ENCODE measurements around the gene CCT5.
"Not testable (repeated sequence)": the region's sequence is repeated elsewhere in the genome, so short reads cannot be mapped to it uniquely, and the experiment has no call there.

CCT5 gene

GRCh38 chr5:10301842-10302610 is 51.9 kb downstream of the CCT5 start:
- DNase-seq (ENCODE audit: low spot score): no peak

DNA sequence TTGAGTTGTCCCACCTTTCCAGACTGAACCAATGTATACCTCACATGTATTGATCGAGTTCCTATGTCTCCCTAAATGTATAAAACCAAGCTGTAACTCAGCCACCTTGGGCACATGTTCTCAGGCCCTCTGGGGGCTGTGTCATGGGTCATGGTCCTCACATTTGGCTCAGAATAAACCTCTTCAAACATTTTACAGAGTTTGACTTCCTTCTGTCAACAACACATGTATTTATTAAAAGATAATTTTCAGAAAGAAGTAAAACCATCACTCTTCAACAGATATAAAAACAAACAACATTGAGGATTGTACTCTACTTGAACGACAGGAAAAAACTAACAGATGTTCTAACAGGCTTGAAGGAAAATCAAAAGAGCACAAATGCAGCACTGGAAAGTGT is 53.1 kb downstream of the CCT5 start:
- DNase-seq (ENCODE audit: low spot score): no peak

GRCh38 chr5:10303699-10304170 is 53.7 kb downstream of the CCT5 start:
- no peak for DNase-seq (ENCODE audit: low spot score)

DNA sequence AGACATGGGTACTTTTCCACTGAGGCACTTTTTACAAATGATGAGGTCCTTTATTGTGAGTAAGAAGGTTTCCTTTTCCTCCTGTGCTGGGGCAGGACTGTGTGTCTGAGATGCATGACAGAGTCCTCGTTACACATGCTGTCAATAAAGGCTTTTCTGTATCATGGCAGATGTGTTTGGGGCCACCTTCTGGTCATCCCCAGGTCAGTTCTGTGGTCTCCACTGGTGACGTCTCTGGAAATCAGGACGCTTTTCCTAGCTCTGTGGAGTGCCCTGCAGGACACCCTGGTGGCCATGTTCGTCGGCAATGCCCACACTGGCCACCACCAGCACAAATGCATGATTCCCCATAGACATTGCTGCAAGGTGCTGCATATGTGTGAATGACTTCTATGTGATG is 54.9 kb downstream of the CCT5 start:
- peak; percentile 36 for DNase-seq (ENCODE audit: low spot score)

DNA sequence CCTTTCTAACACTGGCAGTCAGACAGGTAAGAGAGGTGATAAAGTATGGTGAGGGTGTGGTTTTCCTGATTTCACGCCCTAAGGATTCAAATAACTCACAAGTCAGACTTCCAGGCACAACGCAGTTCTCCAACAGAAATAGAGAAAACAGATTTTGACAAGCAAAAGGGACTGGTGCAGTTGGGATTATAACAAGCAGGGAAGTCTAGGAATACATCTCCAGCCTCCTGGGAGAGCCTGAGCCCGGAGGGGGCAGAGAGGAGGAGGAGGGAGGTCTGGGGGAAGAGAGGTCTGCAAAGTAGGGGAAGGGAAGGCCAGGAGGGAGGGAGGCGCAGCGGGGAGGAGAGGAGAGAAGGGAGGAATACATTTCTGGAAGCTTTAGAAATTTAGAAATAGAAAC is 56.0 kb downstream of the CCT5 start:
- no peak for DNase-seq (ENCODE audit: low spot score)

GRCh38 chr5:10306806-10307205 is 56.7 kb downstream of the CCT5 start:
- DNase-seq (ENCODE audit: low spot score): no peak

DNA sequence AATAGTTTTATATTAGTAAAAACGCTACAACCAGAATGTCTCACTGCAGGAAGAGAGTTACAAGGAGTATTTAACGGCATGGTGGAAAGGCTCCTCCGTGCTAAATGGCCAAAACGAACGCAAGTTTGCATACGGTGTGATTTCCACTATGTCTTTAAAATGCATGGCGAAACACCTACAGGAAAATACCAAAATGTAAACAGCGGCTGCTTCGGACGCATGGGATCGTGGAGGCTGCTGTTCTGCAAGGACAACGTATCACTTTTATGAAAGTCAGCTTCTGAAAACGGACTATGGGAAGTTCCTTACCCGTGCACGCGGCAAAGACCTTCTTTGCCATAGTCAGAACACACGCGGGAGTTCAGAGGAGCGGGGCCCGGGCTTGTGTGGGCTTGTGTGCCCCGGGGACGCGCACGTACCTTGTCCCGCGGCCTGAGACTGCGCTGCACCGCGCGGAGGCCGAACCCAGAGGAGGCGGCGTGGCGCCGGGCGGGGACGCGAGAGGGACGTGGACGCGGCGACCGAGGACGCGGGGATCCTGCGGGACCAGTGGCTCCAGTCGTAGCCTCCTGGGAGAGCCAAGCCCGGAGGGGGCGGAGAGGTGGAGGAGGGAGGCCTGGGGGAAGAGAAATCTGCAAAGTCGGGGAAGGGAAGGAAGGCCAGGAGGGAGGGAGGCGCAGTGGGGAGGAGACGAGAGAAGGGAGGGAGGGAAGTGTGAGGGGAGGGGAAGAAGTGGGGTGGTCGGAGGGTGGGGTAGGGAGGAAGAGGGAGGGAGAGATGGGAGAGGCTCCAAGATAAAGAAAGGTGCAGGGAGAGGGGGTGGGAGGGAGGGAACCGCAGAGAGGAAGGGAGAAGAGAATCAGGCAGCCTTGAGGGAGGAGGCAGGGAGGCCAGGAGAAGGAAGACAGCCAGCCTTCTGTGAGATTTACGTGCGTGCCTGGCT is 57.4 kb downstream of the CCT5 start, which contains the start of gene CMBL:
TSS of gene CMBL (minus strand) at position 697 of the 943 bp plus-strand sequence. CDS start 17,140 bp downstream, outside the sequence.
- DNase-seq (ENCODE audit: low spot score): peak; percentile 30

- no peak for DNase-seq (ENCODE audit: low spot score)
Measured at GRCh38 chr5:10308844-10309243, 58.8 kb downstream of the CCT5 start.

DNA sequence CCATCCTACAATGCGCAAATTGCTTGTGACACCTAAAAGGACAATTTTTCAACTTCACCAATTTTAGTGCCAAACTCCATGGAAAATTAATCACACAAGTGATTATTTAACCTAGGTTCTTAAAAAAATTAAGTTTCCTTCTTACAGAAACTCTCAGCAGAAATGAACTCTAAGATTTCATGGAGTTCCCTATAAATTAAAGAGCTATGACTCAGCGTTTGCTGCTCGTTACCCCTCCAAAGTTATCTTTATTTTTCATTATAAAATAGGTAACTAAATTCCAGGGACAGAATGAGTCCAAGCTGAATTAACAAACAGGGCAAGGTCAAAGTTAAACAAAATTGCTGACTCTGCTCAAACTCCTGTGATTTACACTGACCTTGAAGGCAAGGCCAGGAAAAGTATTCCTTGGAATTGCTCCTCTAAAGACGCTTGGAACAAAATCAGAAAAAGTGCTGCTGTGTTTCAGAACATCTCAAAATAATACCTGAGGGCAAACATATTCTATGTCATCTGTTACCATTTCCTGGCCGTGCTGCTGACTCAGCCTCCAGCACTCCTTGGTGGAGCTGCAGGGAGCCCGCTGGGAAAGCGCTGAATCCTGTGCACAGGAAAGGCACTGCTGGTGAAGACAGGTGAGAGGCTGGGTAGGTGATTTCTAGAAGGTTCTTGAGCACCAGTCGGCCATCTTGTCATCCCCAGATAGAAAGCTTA is 60.1 kb downstream of the CCT5 start:
- no peak for DNase-seq (ENCODE audit: low spot score)

DNA sequence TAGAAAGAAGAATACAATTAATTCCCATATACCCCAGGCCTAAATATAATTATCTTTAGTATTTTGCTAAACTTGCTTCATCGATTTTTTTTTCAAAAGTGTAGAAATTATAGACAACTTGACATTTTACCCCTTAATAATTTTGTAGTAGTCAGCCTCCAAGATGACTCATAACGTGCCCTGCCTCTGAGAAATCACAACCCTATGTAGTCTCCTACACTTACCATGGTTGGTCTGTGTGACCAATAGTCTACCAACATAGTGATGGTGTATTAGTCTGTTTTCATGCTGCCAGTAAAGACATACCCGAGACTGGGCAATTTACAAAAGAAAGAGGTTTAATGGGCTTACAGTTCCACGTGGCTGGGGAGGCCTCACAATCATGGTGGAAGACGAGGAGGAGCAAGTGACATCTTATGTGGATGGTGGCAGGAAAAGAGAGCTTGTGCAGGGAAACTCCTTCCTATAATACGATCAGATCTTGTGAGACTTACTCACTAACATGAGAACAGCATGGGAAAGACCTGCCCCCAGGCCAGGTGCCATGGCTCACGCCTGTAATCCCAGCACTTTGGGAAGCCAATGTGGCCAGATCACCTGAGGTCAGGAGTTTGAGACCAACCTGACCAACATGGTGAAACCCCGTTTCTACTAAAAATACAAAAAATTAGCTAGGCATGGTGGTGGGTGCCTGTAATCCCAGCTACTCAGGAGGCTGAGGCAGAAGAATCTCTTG is 60.9 kb downstream of the CCT5 start:
- not testable (repeated sequence) for DNase-seq (ENCODE audit: low spot score)

- no peak for DNase-seq (ENCODE audit: low spot score)
Measured at GRCh38 chr5:10311595-10312425, 61.7 kb downstream of the CCT5 start.

- no peak for DNase-seq (ENCODE audit: low spot score)
Measured at GRCh38 chr5:10315201-10315600, 65.1 kb downstream of the CCT5 start.

Small RNA genes lying within 50 kb of the gene (small RNA-seq; reads per million reads assigned to genes)
- 0 reads per million in 2 experiments for gene RF00019

Measured in SK-N-DZ (cell line).